Spleen (tissue), 11 donors: Measurements from ENCODE around the gene ELF2. TPM values are rescaled to one million over a fixed set of nuclear protein-coding genes. Genes with fewer than 3 reads are reported as not detected.
A peak's percentile ranks its signal among the peaks of the same experiment; 100 is the strongest.

Experiments used
- DNase-seq: peaks from one replicate; pipeline ENCODE4 v3.0.0-alpha.2; 2020
- H3K27ac ChIP-seq, 8 donors: fragments of 200-600 bp; sonication (generic) in 7 of 8; 1 replicate in 4 of 8; 2 replicates in 4 of 8; pipeline versions ENCODE4 v1.5.0 to v1.8.0; 2016 to 2021; ENCODE audit warnings: inconsistent platforms in 4 of 8, mild to moderate bottlenecking in 4 of 8, moderate library complexity in 1 of 8
- H3K27me3 ChIP-seq, 7 donors: fragments of 200-600 bp; sonication (generic) in 6 of 7; replicated peaks in 1 of 7; 1 replicate in 4 of 7; 2 replicates in 3 of 7; pipeline versions ENCODE4 v1.5.0 to v1.8.0; 2016 to 2021; ENCODE audit warnings: inconsistent platforms in 3 of 7, mild to moderate bottlenecking in 1 of 7
- H3K36me3 ChIP-seq, 6 donors: fragments of 200-600 bp; sonication (generic) in 5 of 6; 1 replicate in 4 of 6; 2 replicates in 2 of 6; pipeline versions ENCODE4 v1.5.0 to v1.8.0; 2016 to 2021; ENCODE audit warnings: inconsistent platforms in 2 of 6
- H3K4me1 ChIP-seq, 6 donors: fragments of 200-600 bp; sonication (generic) in 5 of 6; 1 replicate in 3 of 6; 2 replicates in 3 of 6; pipeline versions ENCODE4 v1.5.0 to v1.8.0; 2016 to 2021; ENCODE audit warnings: inconsistent platforms in 3 of 6
- H3K4me3 ChIP-seq, 8 donors: fragments of 200-600 bp; sonication (generic) in 7 of 8; 1 replicate in 4 of 8; 2 replicates in 4 of 8; pipeline versions ENCODE4 v1.5.0 to v1.8.0; 2016 to 2021; ENCODE audit warnings: inconsistent platforms in 4 of 8, mild to moderate bottlenecking in 4 of 8, moderate library complexity in 2 of 8
- H3K9me3 ChIP-seq, 8 donors: fragments of 200-600 bp; sonication (generic) in 7 of 8; 1 replicate in 4 of 8; 2 replicates in 4 of 8; pipeline versions ENCODE4 v1.5.0 to v1.8.0; 2016 to 2021; ENCODE audit warnings: inconsistent platforms in 4 of 8
- CTCF ChIP-seq, 11 experiments: fragments of 200-600 bp in 7 of 11; fragments of 450-650 bp in 4 of 11; sonication (generic) in 4 of 11; IDR thresholded peaks in 8 of 11; conservative IDR thresholded peaks in 3 of 11; 1 replicate in 7 of 11; 2 replicates in 4 of 11; pipeline versions ENCODE4 v1.4.0 to v1.8.0; 2016 to 2021; ENCODE audit warnings: antibody characterized with exemption in 11 of 11, inconsistent platforms in 4 of 11, mild to moderate bottlenecking in 1 of 11
- POLR2A ChIP-seq, 3 donors: fragments of 450-650 bp; IDR thresholded peaks; one replicate each; pipeline ENCODE4 v1.5.1; 2017; ENCODE audit warnings: antibody characterized with exemption in 3 of 3, mild to moderate bottlenecking in 1 of 3
- POLR2AphosphoS5 ChIP-seq, 3 donors: sonication (generic); formaldehyde crosslinking; IDR thresholded peaks; one replicate each; pipeline ENCODE4 v1.5.1; 2017; ENCODE audit warnings: antibody characterized with exemption in 3 of 3
- WGBS, 5 donors: extraction: QIAGEN DNeasy Blood & Tissue Kit in 3 of 5; methylation state at CpG; one replicate each; pipeline versions ENCODE4 v1.1.5 to v1.1.7; 2013 to 2018; 5-methylcytosine and 5-hydroxymethylcytosine counted together
- intact Hi-C: fragments of 100-400 bp; cut with DNase I; formaldehyde crosslinking; loops from one replicate; pipeline ENCODE4 v1.15.0; 2023; ENCODE audit warnings: low total_unique reads
- polyA plus RNA-seq, 3 donors: library from polyadenylated mRNA; stranded (reverse); fragments of 200-250 nt; gene quantifications; one replicate each; pipeline ENCODE4 v1.2.1, GENCODE V29; 2013
- total RNA-seq, 7 donors: library from RNA; depleted of rRNA in 3 of 7; stranded (reverse); fragments of >200 nt in 3 of 7; fragmentation: NEBNext Ultra II Directional in 4 of 7; extraction: Animal tissue kit (Norgen Biotek cat#: 25700) in 4 of 7; gene quantifications; one replicate each; pipeline versions ENCODE4 v1.1.0 to v1.2.1, GENCODE V29; 2016 to 2021
- donor health status: healthy with polysubstance abuse.
- donor health status: DM: no; HTN: no; CAD: no; lungs with moderate emphysema.
- donor health status: DM: no; HTN: no; CAD: no.
- donor health status: Bipolar disorder and iron deficiency.
- donor health status: healthy.
- donor health status: DM: no; HTN: no; CAD: no.
- donor health status: DM: yes; HTN: yes; CAD: no.

The ELF2 gene
- total and polyA plus RNA-seq, 10 donors: 13.0 to 85.8 (median 62.2) TPM

- Histone ChIP-seq H3K27me3 (no peaks in the 10 kb centered on the region), H3K4me1 (peaks cover 0 to 20% (median 12%) of the 10 kb centered on the region in 6 donors), H3K4me3 (peak overlapping the region in 1 of 8 donors; percentile 19), H3K9me3 (no peaks in the 10 kb centered on the region), H3K27ac (peak overlapping the region in 7 of 8 donors; percentile 41 to 87 (median 72)), H3K36me3 (no peaks in the 10 kb centered on the region)
- no peak for DNase-seq
- TF ChIP-seq CTCF (IDR thresholded peaks at IDR 0.05 in 8 of 11, conservative IDR thresholded peaks at IDR 0.05 in 3 of 11) (no peak), POLR2AphosphoS5 (IDR thresholded peaks at IDR 0.05) (peak in 1 of 3 donors; percentile 73), POLR2A (IDR thresholded peaks at IDR 0.05) (no peak)
- intact Hi-C loops: no loop called here
- 46 to 81% (median 71%) methylated on average over 9 of the region's 9 CpGs for WGBS, 5 donors
Observed at GRCh38 chr4:139188648-139189416, 11.8 kb upstream of the ELF2 start.

GRCh38 chr4:139184129-139184528 is 7.1 kb upstream of the ELF2 start:
- H3K4me3 ChIP-seq: no peak overlapping the region
- no peaks in the 10 kb centered on the region for H3K36me3 ChIP-seq
- peaks cover 0 to 15% (median 11%) of the 10 kb centered on the region in 6 donors for H3K4me1 ChIP-seq
- H3K27ac ChIP-seq: no peak overlapping the region
- intact Hi-C loops: no loop called here
- no peaks in the 10 kb centered on the region for H3K27me3 ChIP-seq
- H3K9me3 ChIP-seq: no peaks in the 10 kb centered on the region
- peak in 2 of 11 experiments; percentile 7 to 13 for TF ChIP-seq CTCF (IDR thresholded peaks at IDR 0.05 in 8 of 11, conservative IDR thresholded peaks at IDR 0.05 in 3 of 11)
- no peak for TF ChIP-seq POLR2AphosphoS5 (IDR thresholded peaks at IDR 0.05)
- no peak for DNase-seq

GRCh38 chr4:139177869-139178619 is 1.0 kb upstream of the ELF2 start:
- DNase-seq: peak; percentile 98
- 0 to 1% (median 0%) methylated on average over 27 to 70 of the region's 70 CpGs for WGBS, 5 donors
- no peaks in the 10 kb centered on the region for H3K36me3 ChIP-seq
- H3K9me3 ChIP-seq: no peaks in the 10 kb centered on the region
- H3K27me3 ChIP-seq: no peaks in the 10 kb centered on the region
- intact Hi-C loops: loop anchor here (10.0 kb wide), 1 partner anchor 83 kb away; no protein-coding TSS in a partner anchor
- TF ChIP-seq CTCF (IDR thresholded peaks at IDR 0.05 in 8 of 11, conservative IDR thresholded peaks at IDR 0.05 in 3 of 11) (peak in 5 of 11 experiments; percentile 13 to 39 (median 27)), POLR2A (IDR thresholded peaks at IDR 0.05) (peak; percentile 58 to 94 (median 87)), POLR2AphosphoS5 (IDR thresholded peaks at IDR 0.05) (peak; percentile 92 to 97 (median 95))
- H3K4me3 ChIP-seq: peak overlapping the region; percentile 72 to 97 (median 89)
- H3K4me1 ChIP-seq: peaks cover 13 to 43% (median 29%) of the 10 kb centered on the region in 6 donors
- peak overlapping the region; percentile 95 to 100 (median 99) for H3K27ac ChIP-seq
